ENCODE measurements around the gene SLFN12L.

Gene SLFN12L

DNA sequence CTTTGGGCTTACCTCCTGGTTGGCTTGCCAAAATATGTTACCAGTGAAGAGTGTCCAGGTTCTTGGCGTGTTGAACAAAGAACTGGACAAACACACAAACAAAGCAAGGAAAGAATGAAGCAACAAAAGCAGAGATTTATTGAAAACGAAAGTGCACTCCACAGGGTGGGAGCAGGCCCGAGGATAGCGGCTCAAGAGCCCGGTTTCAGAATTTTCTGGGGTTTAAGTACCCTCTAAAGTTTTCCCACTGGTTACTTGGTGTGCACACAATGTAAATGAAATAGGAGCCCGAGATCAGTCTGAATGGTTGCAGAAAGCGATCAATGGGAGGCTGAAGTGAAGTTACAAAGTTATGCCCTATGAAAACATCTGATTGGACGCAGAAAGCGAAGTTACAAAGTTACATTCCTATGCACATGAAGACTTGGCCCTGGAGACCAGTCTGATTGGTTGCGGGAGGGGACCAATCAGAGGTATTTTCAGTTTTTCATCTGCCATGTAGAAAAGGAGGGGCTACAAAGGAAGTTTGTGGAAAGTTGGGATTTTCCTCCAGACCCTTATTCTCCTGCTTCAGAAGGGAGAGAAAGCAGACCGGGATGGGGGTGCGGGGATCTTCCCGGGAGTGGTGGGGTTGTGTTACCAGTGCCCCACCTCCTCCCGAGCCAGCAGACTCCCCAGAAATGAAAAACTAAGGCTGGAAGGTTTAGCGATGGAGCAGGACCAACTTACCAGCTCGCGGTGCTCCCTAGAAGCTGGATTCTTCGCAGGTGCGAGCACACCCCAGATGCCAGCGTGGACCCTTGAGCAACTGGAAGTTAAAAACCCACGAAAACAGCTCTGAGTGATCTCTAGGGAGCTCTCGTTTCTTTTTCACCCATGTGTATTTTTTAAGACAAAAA lies 105.1 kb downstream of the SLFN12L start, which contains the start of gene SLFN12:
Gene SLFN12, minus strand, starts transcription at position 325 of the 899 bp plus-strand sequence. CDS start 9,472 bp downstream, outside the sequence.
- DNase-seq (ENCODE audit: low spot score): peak; percentile 58

- DNase-seq (ENCODE audit: low spot score): no peak
Observed at GRCh38 chr17:35429702-35430101, 107.8 kb downstream of the SLFN12L start.

DNA sequence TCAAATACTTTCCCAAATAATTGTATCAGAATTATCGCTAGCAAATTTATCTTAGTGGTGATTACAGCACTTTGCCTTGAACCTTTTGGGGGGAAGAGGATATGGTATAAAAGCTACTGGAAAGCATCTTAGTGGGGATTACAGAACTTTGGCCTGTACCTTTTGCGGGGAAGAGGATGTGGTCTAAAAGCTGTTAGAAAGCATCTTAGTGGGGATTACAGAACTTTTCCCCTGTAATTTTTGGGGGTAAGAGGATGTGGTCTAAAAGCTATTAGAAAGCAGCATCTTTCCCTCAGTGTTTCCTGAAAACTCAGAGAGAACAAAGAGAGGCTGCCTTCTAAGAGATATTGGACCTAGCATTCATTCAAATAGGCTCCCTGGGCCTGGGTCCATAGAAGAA lies 109.2 kb downstream of the SLFN12L start:
- DNase-seq (ENCODE audit: low spot score): no peak

DNA sequence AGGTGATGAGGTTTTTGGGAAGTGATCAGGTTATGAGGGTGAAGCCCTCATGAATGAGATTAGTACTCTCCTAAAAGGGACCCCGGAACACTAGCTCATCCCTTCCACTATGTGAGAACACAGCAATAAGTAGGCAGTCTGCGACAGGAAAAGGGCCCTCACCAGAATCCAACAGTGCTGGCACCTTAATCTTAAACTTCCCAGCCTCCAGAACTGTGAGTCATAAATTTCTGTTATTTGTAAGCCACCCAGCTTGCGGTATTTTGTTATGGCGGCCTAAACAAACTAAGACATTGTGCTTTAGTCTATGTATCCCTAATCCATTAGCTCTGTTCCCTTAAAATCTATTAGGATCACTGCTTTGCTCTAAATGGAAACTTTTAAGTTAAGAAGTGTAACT lies 113.7 kb downstream of the SLFN12L start:
- DNase-seq (ENCODE audit: low spot score): no peak

All from AG08395 (cell line).